HG02943 (cell line): ENCODE data around the gene ABO.
"Not testable (repeated sequence)": the region's sequence is repeated elsewhere in the genome, so short reads cannot be mapped to it uniquely, and the experiment has no call there.

Experiments
- ATAC-seq: cut with Tn5 transposase; IDR thresholded peaks from one replicate; pipeline ENCODE4 v1.9.1; 2021; ENCODE audit warnings: mild to moderate bottlenecking, low read depth, moderate library complexity; ENCODE audit not compliant: unreplicated experiment

The ABO gene

GRCh38 chr9:133294257-133294656, 19.3 kb upstream of the ABO start:
- ATAC-seq: no peak

GRCh38 chr9:133290751-133291302, 15.8 kb upstream of the ABO start:
- ATAC-seq: no peak

- ATAC-seq: no peak
These were observed 11.5 kb upstream of the ABO start for GRCh38 chr9:133286523-133286922.

- ATAC-seq: no peak
These were observed 10.3 kb upstream of the ABO start for GRCh38 chr9:133285252-133285775.

GRCh38 chr9:133284362-133284761, 9.4 kb upstream of the ABO start:
- ATAC-seq: no peak

- not testable (repeated sequence) for ATAC-seq
These were observed 8.4 kb upstream of the ABO start for GRCh38 chr9:133283255-133284032.

- no peak for ATAC-seq
These were observed 7.7 kb upstream of the ABO start for GRCh38 chr9:133282464-133283238.

GRCh38 chr9:133280392-133280791, 5.4 kb upstream of the ABO start:
- no peak for ATAC-seq

GRCh38 chr9:133278161-133279114, 3.4 kb upstream of the ABO start:
- no peak for ATAC-seq

GRCh38 chr9:133277467-133277866, 2.5 kb upstream of the ABO start:
- ATAC-seq: no peak

- ATAC-seq: no peak
These were observed 1.9 kb upstream of the ABO start for GRCh38 chr9:133276923-133277322.

- ATAC-seq: no peak
These were observed 1.2 kb upstream of the ABO start for GRCh38 chr9:133276001-133276884.

GRCh38 chr9:133274236-133275104, 531 bp downstream of the ABO start:
- no peak for ATAC-seq

- no peak for ATAC-seq
These were observed 1.2 kb downstream of the ABO start for GRCh38 chr9:133273819-133274218.

GRCh38 chr9:133273098-133273497, 1.9 kb downstream of the ABO start:
- no peak for ATAC-seq

- no peak for ATAC-seq
These were observed 5.3 kb downstream of the ABO start for GRCh38 chr9:133269537-133270362.

- ATAC-seq: not testable (repeated sequence)
These were observed 5.9 kb downstream of the ABO start for GRCh38 chr9:133269136-133269535.
